Measurements from ENCODE around the gene PEAR1.

GRCh38 chr1:156939786-156940334, 46.3 kb downstream of the PEAR1 start:
- TF ChIP-seq CTCF (IDR thresholded peaks at IDR 0.05) (no peak), POLR2AphosphoS5 (IDR thresholded peaks at IDR 0.05) (no peak), POLR2A (IDR thresholded peaks at IDR 0.05) (no peak), EP300 (IDR thresholded peaks at IDR 0.05) (no peak)
